K562 (cell line): ENCODE results near the gene SCMH1. TPM values are rescaled to one million over a fixed set of nuclear protein-coding genes. Genes with fewer than 3 reads are reported as not detected.

Experiments
- ATAC-seq: fragments of 200-7000 bp; cut with Tn5 transposase; 3 replicates; pipeline ENCODE4 v1.9.1; 2020; ENCODE audit warnings: moderate library complexity
- BruUV-seq: library from RNA; stranded (reverse); fragments of 400-500 nt; replicated peaks from 2 replicates; lab custom pipeline; 2021; lab: Mats Ljungman, UMichigan
- CTCF ChIA-PET: fragments of 300-600 bp; formaldehyde crosslinking; extraction: SDS; loops from one replicate; lab custom pipeline; 2021; ENCODE audit warnings: low intra/inter-chr PET ratio; lab: Yijun Ruan, JAX
- POLR2A ChIA-PET: fragments of 300-600, 350-650 bp; sonication (Branson Sonifier 250); formaldehyde crosslinking; extraction: SDS; loops from one replicate; lab custom pipeline; 2021; ENCODE audit warnings: antibody characterized with exemption, inconsistent platforms; lab: Yijun Ruan, JAX
- DNase-seq, 4 experiments: peaks; one replicate each; pipeline versions ENCODE4 v3.0.0 to v3.0.0-alpha.2; 2011 to 2018; ENCODE audit warnings: low spot score in 3 of 4, mixed read lengths in 3 of 4; ENCODE audit errors: extremely low read depth in 1 of 4
- FAIRE-seq: peaks from 2 replicates; lab custom pipeline; 2011; peaks lifted over from hg19 to GRCh38; lab: Jason Lieb, UNC
- H2AFZ ChIP-seq: 2 replicates; pipeline ENCODE4 v1.6.0; 2011; ENCODE audit warnings: low read depth, low read length, control low read depth, inconsistent platforms
- H3K27ac ChIP-seq: fragments of 200-600 bp; 3 replicates; pipeline ENCODE4 v1.8.0; 2011; ENCODE audit warnings: low read depth, mild to moderate bottlenecking, control low read depth, inconsistent platforms, low read length, moderate library complexity, mixed read lengths; ENCODE audit errors: extremely low read depth
- H3K27me3 ChIP-seq, 2 experiments: fragments of 300-600 bp in 1 of 2; 2 replicates in 1 of 2; 3 replicates in 1 of 2; pipeline versions ENCODE4 v1.6.0 to v1.8.0; 2011; ENCODE audit warnings: inconsistent platforms in 2 of 2, low read length in 2 of 2, mild to moderate bottlenecking in 1 of 2, mixed read lengths in 1 of 2, moderate library complexity in 1 of 2; ENCODE audit not compliant: control insufficient read depth in 2 of 2, insufficient read depth in 2 of 2
- H3K36me3 ChIP-seq: fragments of 300-600 bp; 3 replicates; pipeline ENCODE4 v1.8.0; 2011; ENCODE audit warnings: mild to moderate bottlenecking, low read length, inconsistent platforms; ENCODE audit not compliant: control insufficient read depth, insufficient read depth
- H3K4me1 ChIP-seq, 2 experiments: fragments of 200-600 bp in 1 of 2; replicated peaks in 1 of 2; 2 replicates in 1 of 2; 3 replicates in 1 of 2; pipeline versions ENCODE4 v1.5.1 to v1.8.0; 2011; ENCODE audit warnings: inconsistent platforms in 2 of 2, low read length in 2 of 2, mild to moderate bottlenecking in 1 of 2, mixed read lengths in 1 of 2, moderate library complexity in 1 of 2; ENCODE audit not compliant: control insufficient read depth in 2 of 2, insufficient read depth in 2 of 2
- H3K4me2 ChIP-seq: 2 replicates; pipeline ENCODE4 v1.6.1; 2011; ENCODE audit warnings: low read length, control low read depth, inconsistent platforms, mixed read lengths; ENCODE audit not compliant: insufficient read depth
- H3K4me3 ChIP-seq: fragments of 200-600 bp; sonication (generic), shearing (Covaris generic); 2 replicates; pipeline ENCODE4 v1.5.1; 2016; ENCODE audit warnings: control low read depth, inconsistent platforms
- H3K79me2 ChIP-seq: fragments of 200-600 bp; 3 replicates; pipeline ENCODE4 v1.8.0; 2011; ENCODE audit warnings: low read length, inconsistent platforms; ENCODE audit not compliant: control insufficient read depth, insufficient read depth
- H3K9ac ChIP-seq, 2 experiments: 2 replicates each; pipeline versions ENCODE4 v1.6.0 to v1.6.1; 2011; ENCODE audit warnings: low read depth in 2 of 2, low read length in 2 of 2, control low read depth in 1 of 2, inconsistent platforms in 1 of 2, mild to moderate bottlenecking in 1 of 2, mixed read lengths in 1 of 2; ENCODE audit not compliant: insufficient read depth in 1 of 2
- H3K9me1 ChIP-seq: one replicate; pipeline ENCODE4 v1.6.0; 2011; ENCODE audit warnings: inconsistent platforms, mild to moderate bottlenecking, low read length, moderate library complexity; ENCODE audit not compliant: control insufficient read depth, insufficient read depth
- H3K9me3 ChIP-seq: replicated peaks from 2 replicates; pipeline ENCODE4 v1.5.1; 2011; ENCODE audit warnings: low read depth, low read length, inconsistent platforms; ENCODE audit not compliant: control insufficient read depth, insufficient read depth
- H4K20me1 ChIP-seq: replicated peaks from 2 replicates; pipeline ENCODE4 v1.6.1; 2011; ENCODE audit warnings: low read length, inconsistent platforms, mixed read lengths; ENCODE audit not compliant: control insufficient read depth, insufficient read depth
- ESRRA ChIP-seq: fragments of 450-650 bp; IDR thresholded peaks from 2 replicates; pipeline ENCODE4 v1.6.1; 2014; ENCODE audit warnings: low read depth, mild to moderate bottlenecking, moderate library complexity, borderline replicate concordance
- ILK ChIP-seq: fragments of 450-650 bp; IDR thresholded peaks from 2 replicates; pipeline ENCODE4 v1.6.1; 2016; ENCODE audit warnings: missing genetic modification characterization, low read depth, mild to moderate bottlenecking, missing compliant biosample characterization, moderate library complexity, borderline replicate concordance
- JUNB ChIP-seq: fragments of 450-650 bp; formaldehyde crosslinking; conservative IDR thresholded peaks from 2 replicates; pipeline ENCODE4 v1.4.0; 2020; ENCODE audit warnings: mild to moderate bottlenecking
- PURB ChIP-seq: sonication (generic); formaldehyde crosslinking; IDR thresholded peaks from 2 replicates; pipeline ENCODE4 v1.9.0; 2021; ENCODE audit warnings: low read depth, mild to moderate bottlenecking, missing genetic modification reagents
- RFX5 ChIP-seq: IDR thresholded peaks from 2 replicates; pipeline ENCODE4 v1.6.1; 2011; ENCODE audit warnings: low read depth, mild to moderate bottlenecking, improper control_type of control experiment, low read length
- SMAD4 ChIP-seq: fragments of 250-450 bp; sonication (Bioruptor Pico); conservative IDR thresholded peaks from 2 replicates; pipeline ENCODE4 v1.8.0; 2021; ENCODE audit warnings: inconsistent platforms, mild to moderate bottlenecking, moderate library complexity
- ZNF232 ChIP-seq: sonication (generic); formaldehyde crosslinking; IDR thresholded peaks from 2 replicates; pipeline ENCODE4 v1.8.0; 2022; ENCODE audit warnings: mild to moderate bottlenecking, missing genetic modification reagents
- ZNF408 ChIP-seq: fragments of 250-450 bp; sonication (Bioruptor Pico); IDR thresholded peaks from 2 replicates; pipeline ENCODE4 v1.4.0; 2020; ENCODE audit warnings: low read depth, mild to moderate bottlenecking, moderate library complexity
- ZNF41 ChIP-seq: fragments of 250-450 bp; sonication (Bioruptor Pico); conservative IDR thresholded peaks from 2 replicates; pipeline ENCODE4 v1.4.0; 2020; ENCODE audit warnings: mild to moderate bottlenecking
- ZSCAN29 ChIP-seq: fragments of 450-650 bp; IDR thresholded peaks from 2 replicates; pipeline ENCODE4 v1.6.1; 2017
- WGBS: fragments of 100-300 bp; shearing (Covaris generic); methylation state at CpG from one replicate; pipeline ENCODE4 v1.1.6; 2016; ENCODE audit warnings: low coverage, mixed read lengths; ENCODE audit not compliant: insufficient coverage; ENCODE audit errors: missing lambda C conversion rate; 5-methylcytosine and 5-hydroxymethylcytosine counted together
- in situ Hi-C: fragments of 300-500 bp; cut with MboI; formaldehyde crosslinking; loops from 4 replicates; pipeline ENCODE4 v1.15.0; 2018; ENCODE audit warnings: inconsistent platforms, mixed read lengths
- intact Hi-C: fragments of 100-400 bp; cut with micrococcal nuclease; formaldehyde crosslinking; loops from 2 replicates; pipeline ENCODE4 v1.14.2; 2022
- polyA plus RNA-seq, 8 experiments: library from polyadenylated mRNA; depleted of rRNA in 4 of 8; stranded (reverse) in 5 of 8; unstranded in 3 of 8; fragments of >200 nt; fragmentation: Nextera tagmentation in 2 of 8; fragmentation: Illumina TruSeq in 1 of 8; extraction: Ambion mirVana in 2 of 8; extraction: Trizol in 1 of 8; gene quantifications; 2 replicates each; pipeline versions ENCODE4 v1.2.1 to v1.2.3, GENCODE V29; 2011 to 2014; ENCODE audit warnings: inconsistent platforms in 1 of 8, missing spikeins in 1 of 8
- total RNA-seq, 7 experiments: library from RNA; depleted of rRNA in 6 of 7; stranded (reverse); fragments of >200 nt in 6 of 7; fragmentation: Illumina TruSeq in 2 of 7; extraction: Trizol in 2 of 7; gene quantifications; 2 replicates each; pipeline versions ENCODE4 v1.2.1 to v1.2.3, GENCODE V29; 2011 to 2021; ENCODE audit warnings: low replicate concordance in 1 of 7
- TF ChIP-seq, protein P1 (sequence below): fragments of 250-450 bp; sonication (Bioruptor Pico); IDR thresholded peaks from 2 replicates; pipeline ENCODE4 v1.8.0; 2021; ENCODE audit warnings: moderate library complexity, mild to moderate bottlenecking, inconsistent platforms
- TF ChIP-seq, protein P2 (sequence below), 2 experiments: fragments of 450-650 bp; IDR thresholded peaks; 2 replicates each; pipeline ENCODE4 v1.6.1; 2018; ENCODE audit warnings: mild to moderate bottlenecking in 2 of 2, low read depth in 1 of 2; ENCODE audit not compliant: partially characterized antibody in 2 of 2

Gene SCMH1
- total and polyA plus RNA-seq, 9 of the 15 experiments (the other 6 are each of a cell fraction or from before 2014, with no cell fraction given), result 8.5 to 37.0 (median 26.8) TPM

- POLR2A ChIA-PET, result interaction anchor here (0.6 to 1.3 kb wide), 10 partner anchors 15 to 616 kb away, joined by 3 to 5 read pairs (median 3); no protein-coding TSS in a partner anchor
- FAIRE-seq, result no peak
- H3K9ac ChIP-seq, result peak overlapping the region; percentile 91 to 95
- TF ChIP-seq JUNB (no peak), ZSCAN29 (no peak), ZNF41 (no peak), RFX5 (no peak), PURB (no peak), ZNF232 (CRISPR knock-in tag) (no peak), SMAD4 (CRISPR knock-in tag) (peak; percentile 41), ILK (tag) (no peak), ESRRA (peak; percentile 79), ZNF408 (CRISPR knock-in tag) (no peak)
- TF ChIP-seq, protein P1, sequence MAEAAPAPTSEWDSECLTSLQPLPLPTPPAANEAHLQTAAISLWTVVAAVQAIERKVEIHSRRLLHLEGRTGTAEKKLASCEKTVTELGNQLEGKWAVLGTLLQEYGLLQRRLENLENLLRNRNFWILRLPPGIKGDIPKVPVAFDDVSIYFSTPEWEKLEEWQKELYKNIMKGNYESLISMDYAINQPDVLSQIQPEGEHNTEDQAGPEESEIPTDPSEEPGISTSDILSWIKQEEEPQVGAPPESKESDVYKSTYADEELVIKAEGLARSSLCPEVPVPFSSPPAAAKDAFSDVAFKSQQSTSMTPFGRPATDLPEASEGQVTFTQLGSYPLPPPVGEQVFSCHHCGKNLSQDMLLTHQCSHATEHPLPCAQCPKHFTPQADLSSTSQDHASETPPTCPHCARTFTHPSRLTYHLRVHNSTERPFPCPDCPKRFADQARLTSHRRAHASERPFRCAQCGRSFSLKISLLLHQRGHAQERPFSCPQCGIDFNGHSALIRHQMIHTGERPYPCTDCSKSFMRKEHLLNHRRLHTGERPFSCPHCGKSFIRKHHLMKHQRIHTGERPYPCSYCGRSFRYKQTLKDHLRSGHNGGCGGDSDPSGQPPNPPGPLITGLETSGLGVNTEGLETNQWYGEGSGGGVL, result no peak
- TF ChIP-seq, protein P2, sequence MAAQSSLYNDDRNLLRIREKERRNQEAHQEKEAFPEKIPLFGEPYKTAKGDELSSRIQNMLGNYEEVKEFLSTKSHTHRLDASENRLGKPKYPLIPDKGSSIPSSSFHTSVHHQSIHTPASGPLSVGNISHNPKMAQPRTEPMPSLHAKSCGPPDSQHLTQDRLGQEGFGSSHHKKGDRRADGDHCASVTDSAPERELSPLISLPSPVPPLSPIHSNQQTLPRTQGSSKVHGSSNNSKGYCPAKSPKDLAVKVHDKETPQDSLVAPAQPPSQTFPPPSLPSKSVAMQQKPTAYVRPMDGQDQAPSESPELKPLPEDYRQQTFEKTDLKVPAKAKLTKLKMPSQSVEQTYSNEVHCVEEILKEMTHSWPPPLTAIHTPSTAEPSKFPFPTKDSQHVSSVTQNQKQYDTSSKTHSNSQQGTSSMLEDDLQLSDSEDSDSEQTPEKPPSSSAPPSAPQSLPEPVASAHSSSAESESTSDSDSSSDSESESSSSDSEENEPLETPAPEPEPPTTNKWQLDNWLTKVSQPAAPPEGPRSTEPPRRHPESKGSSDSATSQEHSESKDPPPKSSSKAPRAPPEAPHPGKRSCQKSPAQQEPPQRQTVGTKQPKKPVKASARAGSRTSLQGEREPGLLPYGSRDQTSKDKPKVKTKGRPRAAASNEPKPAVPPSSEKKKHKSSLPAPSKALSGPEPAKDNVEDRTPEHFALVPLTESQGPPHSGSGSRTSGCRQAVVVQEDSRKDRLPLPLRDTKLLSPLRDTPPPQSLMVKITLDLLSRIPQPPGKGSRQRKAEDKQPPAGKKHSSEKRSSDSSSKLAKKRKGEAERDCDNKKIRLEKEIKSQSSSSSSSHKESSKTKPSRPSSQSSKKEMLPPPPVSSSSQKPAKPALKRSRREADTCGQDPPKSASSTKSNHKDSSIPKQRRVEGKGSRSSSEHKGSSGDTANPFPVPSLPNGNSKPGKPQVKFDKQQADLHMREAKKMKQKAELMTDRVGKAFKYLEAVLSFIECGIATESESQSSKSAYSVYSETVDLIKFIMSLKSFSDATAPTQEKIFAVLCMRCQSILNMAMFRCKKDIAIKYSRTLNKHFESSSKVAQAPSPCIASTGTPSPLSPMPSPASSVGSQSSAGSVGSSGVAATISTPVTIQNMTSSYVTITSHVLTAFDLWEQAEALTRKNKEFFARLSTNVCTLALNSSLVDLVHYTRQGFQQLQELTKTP (IDR thresholded peaks at IDR 0.05; ENCODE audit: low read depth in 1 of 2, partially characterized antibody in 2 of 2), result no peak
Observed at GRCh38 chr1:41242342-41243078, 404 bp upstream of the SCMH1 start.

More at GRCh38 chr1:41242342-41243078, 404 bp upstream of the SCMH1 start:
- Histone ChIP-seq H3K79me2 (peaks cover 49% of the 10 kb centered on the region), H3K4me2 (peak overlapping the region; percentile 94), H4K20me1 (peaks cover 12% of the 10 kb centered on the region), H3K4me3 (peak overlapping the region; percentile 66), H3K9me3 (no peaks in the 10 kb centered on the region), H3K4me1 (peaks cover 35 to 56% of the 10 kb centered on the region in 2 experiments), H3K27me3 (no peaks in the 10 kb centered on the region), H3K9me1 (no peaks in the 10 kb centered on the region), H3K27ac (peak overlapping the region; percentile 92), H3K36me3 (no peaks in the 10 kb centered on the region), H2AFZ (peak overlapping the region; percentile 96)
- in situ Hi-C loops (no loop called here), intact Hi-C loops (loop anchor here (10.0 kb wide), 1 partner anchor 198 kb away; no protein-coding TSS in a partner anchor)
- TSS peak; percentile 84 for BruUV-seq
- CTCF ChIA-PET, result no interaction called here
- no peak for DNase-seq
- peak; percentile 50 for ATAC-seq
- WGBS, result 12% methylated on average over 45 of the region's 51 CpGs
